GM19397 (cell line): ENCODE results near the gene FOXO4.
A peak's percentile ranks its signal among the peaks of the same experiment; 100 is the strongest.
"Not testable (repeated sequence)": the region's sequence is repeated elsewhere in the genome, so short reads cannot be mapped to it uniquely, and the experiment has no call there.

Experiments used
- ATAC-seq: cut with Tn5 transposase; IDR thresholded peaks from one replicate; pipeline ENCODE4 v1.9.1; 2021; ENCODE audit warnings: mild to moderate bottlenecking, moderate library complexity; ENCODE audit not compliant: unreplicated experiment

Gene FOXO4

DNA sequence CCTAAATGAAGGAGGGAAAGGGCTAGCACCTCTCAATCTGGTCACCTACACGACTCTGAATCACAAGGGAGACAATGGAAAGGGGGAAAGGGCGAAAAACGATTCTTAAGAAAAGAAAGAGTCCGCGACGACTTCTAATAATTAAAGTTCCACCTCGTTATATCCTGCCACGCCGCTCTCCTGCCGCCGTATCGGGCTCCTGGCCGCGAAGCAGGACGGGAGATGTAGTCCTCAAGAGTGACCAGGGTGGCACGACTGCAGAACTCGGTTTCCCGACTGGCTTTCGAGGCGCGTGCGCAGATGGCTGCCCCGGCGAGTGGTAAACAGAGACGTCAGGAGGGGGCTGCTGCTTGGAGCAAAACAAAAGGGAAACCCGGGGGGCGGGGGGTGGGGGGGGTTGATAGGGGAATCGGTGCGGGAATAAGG is at the start of gene FOXO4:
TSS of gene FOXO4 (plus strand) at position 297 of the 426 bp plus-strand sequence. CDS start 678 bp downstream, outside the sequence.
- peak; percentile 94 for ATAC-seq

- ATAC-seq, result not testable (repeated sequence)
These were observed 47.8 kb upstream of the FOXO4 start for GRCh38 chrX:71047891-71048290.

DNA sequence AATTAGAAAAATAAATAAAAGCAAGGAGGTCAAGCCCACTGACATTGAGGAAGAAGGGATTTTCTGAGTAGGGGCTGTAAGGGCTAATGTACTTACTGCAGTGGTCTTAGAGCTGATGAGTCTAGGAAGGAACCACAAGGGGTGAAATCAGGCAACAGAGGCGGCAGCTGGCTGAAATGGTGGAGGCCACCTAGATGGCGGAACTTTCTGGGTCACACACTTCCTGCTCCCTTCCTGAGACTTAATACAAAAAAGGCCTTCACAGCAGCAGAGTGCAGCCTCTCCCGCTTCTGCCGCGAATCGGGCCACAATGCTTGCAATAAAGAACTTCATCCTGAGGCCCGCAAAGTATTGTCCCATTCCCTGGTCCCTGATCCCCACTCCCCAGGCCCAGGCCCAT is 42.9 kb upstream of the FOXO4 start:
- no peak for ATAC-seq

DNA sequence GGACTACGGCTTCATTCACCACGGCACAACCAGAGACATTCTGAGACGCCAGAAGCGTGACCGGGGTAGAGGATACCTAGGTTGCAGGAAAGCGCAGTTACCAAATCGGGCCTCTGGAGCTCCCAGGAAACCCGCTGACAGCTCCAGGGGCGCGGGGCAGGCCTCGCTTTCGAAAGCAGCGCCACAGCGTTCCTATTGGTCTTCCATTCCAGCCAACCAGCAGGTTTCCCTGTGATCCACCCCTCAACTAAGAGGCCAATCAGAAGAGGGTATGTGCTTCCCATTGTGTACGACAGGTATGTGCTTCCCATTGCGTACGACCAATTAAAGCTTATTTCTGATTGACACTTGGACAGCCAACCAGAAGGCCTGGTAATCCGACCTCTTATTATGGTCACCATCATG is 42.4 kb upstream of the FOXO4 start:
- no peak for ATAC-seq

DNA sequence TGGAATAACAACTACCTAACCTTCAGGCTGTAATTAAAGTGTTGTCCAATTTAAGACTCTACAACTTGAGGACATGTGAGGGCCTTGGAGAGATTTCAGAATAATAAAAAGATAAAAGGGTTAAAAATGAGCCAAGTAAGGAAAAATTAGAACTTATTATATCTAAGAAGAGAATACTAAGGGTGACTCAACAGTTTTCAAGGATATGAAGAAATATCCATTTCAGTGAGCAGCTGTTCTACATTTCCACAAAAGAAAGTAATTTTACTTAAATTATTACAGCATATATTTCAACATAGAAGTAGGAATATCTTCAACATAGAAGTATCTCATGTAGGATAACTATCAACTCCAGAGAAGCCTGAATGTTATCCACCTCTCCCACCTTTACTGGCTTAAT is 38.8 kb upstream of the FOXO4 start:
- no peak for ATAC-seq

DNA sequence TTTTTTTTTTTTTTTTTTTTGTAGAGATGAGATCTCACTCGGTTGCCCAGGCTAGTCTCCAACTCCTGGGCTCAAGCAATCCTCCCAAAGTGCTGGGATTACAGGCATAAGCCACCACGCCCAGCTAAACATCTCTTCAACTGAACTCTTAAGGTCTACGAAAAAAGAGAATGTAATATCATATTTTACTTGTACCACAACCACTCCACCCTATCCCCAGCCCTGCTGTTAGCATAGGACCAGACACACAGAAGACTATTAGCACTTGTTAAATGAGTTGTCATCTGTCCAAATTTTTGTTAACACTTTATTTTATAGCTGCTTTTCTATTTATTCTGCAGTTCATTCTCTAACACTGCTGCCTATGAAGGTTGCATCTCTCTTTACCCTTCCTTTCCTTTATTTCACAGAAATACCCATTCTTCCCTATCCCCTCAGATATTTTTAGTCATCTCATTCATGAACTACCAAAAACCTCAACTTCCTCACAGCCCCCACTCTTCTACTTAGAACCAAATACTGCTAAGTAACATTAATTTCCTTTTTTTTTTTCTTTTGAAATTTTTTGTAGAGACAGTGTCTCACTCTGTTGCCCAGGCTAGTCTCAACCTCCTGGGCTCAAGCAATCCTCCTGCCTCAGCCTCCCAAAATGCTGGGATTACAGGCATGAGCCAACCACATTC is 37.7 kb upstream of the FOXO4 start:
- ATAC-seq, result no peak

DNA sequence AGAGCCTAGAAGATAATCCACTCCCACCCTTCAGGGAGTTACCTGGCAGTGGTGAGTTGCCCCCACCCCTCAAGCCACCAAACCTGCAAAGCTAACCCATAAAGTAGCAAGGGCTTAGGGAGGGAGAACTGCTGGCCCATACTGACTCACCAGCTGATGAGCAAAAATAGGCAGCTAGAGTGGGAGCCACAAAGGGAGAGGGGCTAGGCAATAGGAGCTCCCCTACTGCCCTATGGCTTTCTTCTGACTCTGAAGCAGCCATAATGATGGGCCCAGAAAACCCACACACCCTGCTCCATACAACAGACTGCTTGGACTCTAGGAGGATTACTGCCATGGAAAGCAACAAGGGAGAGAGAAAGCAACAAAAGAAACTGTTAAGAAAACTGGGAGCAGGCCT is 35.5 kb upstream of the FOXO4 start:
- no peak for ATAC-seq

DNA sequence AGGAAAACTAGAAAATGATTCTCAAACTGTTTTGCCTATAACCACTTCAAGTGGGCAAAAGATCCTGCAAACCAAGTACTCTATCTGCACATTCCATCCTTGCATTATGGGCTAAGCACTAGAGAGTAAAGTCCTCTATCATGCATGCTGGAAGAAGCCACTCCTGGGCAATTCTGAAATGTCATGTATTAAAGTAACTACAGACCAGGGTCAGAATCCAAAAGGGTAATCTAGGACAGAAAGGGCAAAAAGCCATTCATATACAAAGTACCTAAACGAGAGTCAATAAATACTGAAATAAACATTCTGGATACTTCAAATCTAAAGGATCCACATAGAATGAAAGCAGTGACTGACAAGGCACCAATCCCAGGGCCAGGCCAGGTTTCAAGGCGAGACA is 28.6 kb upstream of the FOXO4 start:
- no peak for ATAC-seq

- ATAC-seq, result no peak
These were observed 28.0 kb upstream of the FOXO4 start for GRCh38 chrX:71067712-71068043.

GRCh38 chrX:71068044-71068918 is 27.4 kb upstream of the FOXO4 start, which contains the start of gene SNX12:
SNX12 (minus strand) TSS chrX:71068334; CDS start chrX:71068306, 28 bp downstream.
- ATAC-seq, result peak; percentile 98

GRCh38 chrX:71070531-71070930 is 25.1 kb upstream of the FOXO4 start:
- no peak for ATAC-seq

DNA sequence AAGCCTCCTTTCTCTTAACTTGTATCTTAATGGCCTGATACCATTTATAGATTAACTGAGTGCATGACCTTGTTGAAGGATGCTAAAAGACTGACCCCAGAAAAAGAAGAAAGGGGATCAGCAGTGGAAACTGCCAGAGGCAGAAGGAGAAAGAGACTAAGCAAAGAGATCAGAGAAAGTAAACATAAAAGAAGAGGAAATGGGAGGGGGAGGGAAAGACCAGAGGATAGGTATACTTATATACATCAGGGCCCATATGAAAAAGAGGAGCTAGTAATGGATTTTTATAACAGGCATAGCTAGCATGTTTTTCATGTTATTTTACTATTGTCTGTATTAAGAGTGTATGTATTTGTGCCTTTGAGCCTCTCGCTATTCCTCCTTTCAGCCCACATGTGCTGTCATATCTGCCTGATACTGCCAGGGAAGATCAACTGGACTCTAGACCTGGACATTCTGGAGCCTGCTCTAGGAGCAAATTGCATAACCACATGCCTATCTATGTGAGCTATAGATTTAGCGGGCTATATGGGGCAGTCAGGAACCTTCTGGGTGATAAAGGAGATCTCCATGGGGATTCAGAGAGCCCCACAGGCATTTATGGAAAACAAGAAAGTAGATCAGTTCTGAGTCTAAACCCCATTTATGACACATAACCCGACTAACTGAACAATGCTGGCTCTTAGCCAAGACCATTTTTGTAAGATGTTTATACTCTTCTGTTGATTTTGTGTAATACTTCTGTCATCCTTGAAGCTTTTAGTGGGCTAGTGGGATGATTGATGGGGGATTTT is 14.1 kb upstream of the FOXO4 start:
- ATAC-seq, result no peak

- no peak for ATAC-seq
These were observed 13.5 kb upstream of the FOXO4 start for GRCh38 chrX:71082124-71082647.

DNA sequence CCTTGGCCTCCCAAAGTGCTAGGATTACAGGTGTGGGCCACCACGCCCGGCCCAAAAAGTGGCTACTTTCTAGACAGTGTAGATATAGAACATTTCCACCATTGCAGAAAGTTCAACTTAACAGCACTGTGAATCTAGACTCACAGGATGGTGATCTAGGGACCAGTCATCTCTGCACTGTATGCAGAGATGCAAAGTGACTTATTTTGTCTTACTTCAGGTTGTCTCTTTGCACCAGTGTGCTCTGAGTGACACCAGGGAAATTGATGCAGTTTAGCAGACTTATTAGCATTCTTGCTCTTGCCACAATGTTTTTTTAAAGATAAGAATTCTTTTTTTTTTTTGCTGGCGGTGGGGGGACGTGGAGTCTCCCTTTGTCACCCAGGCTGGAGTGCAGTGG is 12.8 kb upstream of the FOXO4 start:
- no peak for ATAC-seq

- no peak for ATAC-seq
These were observed 9.8 kb upstream of the FOXO4 start for GRCh38 chrX:71085900-71086299.

DNA sequence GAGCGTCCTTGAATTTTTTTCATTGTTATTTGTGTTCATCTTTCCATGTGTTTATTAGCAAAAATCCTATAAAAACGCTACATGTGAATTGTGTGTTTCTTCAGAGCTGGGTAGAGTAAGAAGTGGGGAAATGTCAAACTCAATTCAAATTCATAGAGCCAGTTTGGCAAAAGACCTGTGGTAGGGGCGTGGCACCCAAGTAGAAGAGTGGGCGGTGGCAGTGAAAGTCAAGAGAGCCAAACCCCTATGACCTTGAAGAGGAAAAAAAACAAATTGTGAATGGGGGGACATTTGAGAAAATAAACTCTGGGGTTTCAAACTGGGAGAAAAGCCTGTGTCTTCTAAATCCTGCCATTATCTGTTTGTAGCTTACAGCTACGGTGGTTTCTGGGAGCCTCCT is 4.4 kb upstream of the FOXO4 start:
- ATAC-seq, result no peak

DNA sequence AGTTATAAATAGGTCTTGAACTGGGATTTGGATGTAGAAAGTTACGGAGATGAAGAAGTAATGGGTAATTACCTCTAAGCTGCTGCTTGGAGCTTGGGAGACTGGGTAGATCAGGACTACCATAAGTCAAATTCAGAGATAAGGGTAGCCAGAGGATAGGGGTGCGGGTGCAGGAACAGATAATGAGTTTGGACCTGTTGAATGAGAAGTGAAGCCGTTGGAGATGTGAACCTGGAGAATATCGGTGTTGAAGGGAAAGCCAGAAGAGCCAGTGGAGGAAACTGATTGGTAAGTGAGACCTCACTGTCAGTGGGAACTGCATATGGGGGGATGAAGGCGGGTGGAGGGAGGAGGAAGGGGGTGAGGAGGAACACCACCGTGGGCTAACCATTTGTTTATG is 618 bp upstream of the FOXO4 start:
- ATAC-seq, result no peak

GRCh38 chrX:71095981-71096759 is 519 bp downstream of the FOXO4 start:
- ATAC-seq, result no peak

DNA sequence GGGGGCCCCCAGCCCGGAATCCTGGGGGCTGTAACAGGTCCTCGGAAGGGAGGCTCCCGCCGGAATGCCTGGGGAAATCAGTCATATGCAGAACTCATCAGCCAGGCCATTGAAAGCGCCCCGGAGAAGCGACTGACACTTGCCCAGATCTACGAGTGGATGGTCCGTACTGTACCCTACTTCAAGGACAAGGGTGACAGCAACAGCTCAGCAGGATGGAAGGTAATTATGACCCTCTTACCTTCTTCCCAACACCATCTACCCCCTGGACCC is 1.0 kb downstream of the FOXO4 start:
- no peak for ATAC-seq

DNA sequence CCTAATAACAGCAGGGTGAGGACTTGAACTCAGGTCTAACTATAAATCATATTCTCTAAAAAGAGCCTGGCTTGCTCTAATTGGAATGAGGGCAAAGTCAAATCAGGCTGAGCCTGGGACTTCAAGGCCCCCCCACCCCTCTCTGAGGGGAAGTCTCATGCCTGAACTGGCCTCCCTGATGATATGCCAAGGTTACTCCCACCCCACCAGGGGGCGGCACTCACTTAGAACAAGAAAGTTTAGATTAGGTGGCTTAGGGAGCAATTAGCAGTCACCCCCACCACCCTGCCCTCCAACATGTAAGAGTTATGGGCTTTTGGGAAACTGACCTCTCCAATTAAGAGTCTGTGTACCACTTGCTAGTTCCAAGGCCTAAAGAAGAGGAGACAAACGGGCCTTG is 2.7 kb downstream of the FOXO4 start:
- no peak for ATAC-seq
